CD4-positive, alpha-beta memory T cell (primary cell): ENCODE results near the gene ACSS1. TPM values are rescaled to one million over a fixed set of nuclear protein-coding genes. Genes with fewer than 3 reads are reported as not detected.

Experiments
- CTCF ChIA-PET: fragments of 350-600 bp; sonication (Branson Sonifier 250); formaldehyde crosslinking; loops from one replicate; lab custom pipeline; 2021; ENCODE audit warnings: inconsistent platforms; ENCODE audit not compliant: partially characterized antibody; lab: Charles Lee
- POLR2A ChIA-PET: fragments of 350-600 bp; sonication (Branson Sonifier 250); formaldehyde crosslinking; loops from one replicate; lab custom pipeline; 2021; ENCODE audit not compliant: partially characterized antibody; lab: Charles Lee
- DNase-seq, 5 donors: peaks; one replicate each; pipeline versions ENCODE4 v3.0.0 to v3.0.0-alpha.2; 2020 to 2022; ENCODE audit warnings: mixed read lengths in 1 of 5
- H3K27ac ChIP-seq: one replicate; pipeline ENCODE4 v1.7.0; 2013; ENCODE audit warnings: low read depth, low read length
- H3K27me3 ChIP-seq: 2 replicates; pipeline ENCODE4 v1.7.0; 2013; ENCODE audit warnings: mild to moderate bottlenecking, low read length, moderate library complexity; ENCODE audit not compliant: insufficient read depth
- H3K36me3 ChIP-seq: 2 replicates; pipeline ENCODE4 v1.7.0; 2013; ENCODE audit warnings: mild to moderate bottlenecking, low read length, moderate library complexity; ENCODE audit not compliant: insufficient read depth
- H3K4me1 ChIP-seq: 2 replicates; pipeline ENCODE4 v1.7.0; 2013; ENCODE audit warnings: mild to moderate bottlenecking, low read length, moderate library complexity; ENCODE audit not compliant: insufficient read depth
- H3K4me3 ChIP-seq, 2 donors: one replicate each; pipeline ENCODE4 v1.7.0; 2013; ENCODE audit warnings: low read length in 2 of 2, mild to moderate bottlenecking in 1 of 2
- H3K9me3 ChIP-seq, 2 donors: one replicate each; pipeline ENCODE4 v1.7.0; 2013; ENCODE audit warnings: low read length in 2 of 2, control low read depth in 1 of 2; ENCODE audit not compliant: control insufficient read depth in 1 of 2
- H3K27ac Mint-ChIP-seq, 7 donors: one replicate each; pipeline ENCODE4 v1.8.0; 2020 to 2021; ENCODE audit warnings: mixed read lengths in 7 of 7, mild to moderate bottlenecking in 6 of 7, inconsistent platforms in 3 of 7, moderate library complexity in 3 of 7
- H3K27me3 Mint-ChIP-seq, 2 donors: one replicate each; pipeline ENCODE4 v1.8.0; 2020 to 2021; ENCODE audit warnings: mixed read lengths in 2 of 2
- H3K36me3 Mint-ChIP-seq, 2 donors: one replicate each; pipeline ENCODE4 v1.8.0; 2020 to 2021; ENCODE audit warnings: mixed read lengths in 2 of 2, inconsistent platforms in 1 of 2, mild to moderate bottlenecking in 1 of 2
- H3K4me1 Mint-ChIP-seq, 4 donors: one replicate each; pipeline ENCODE4 v1.8.0; 2020 to 2021; ENCODE audit warnings: mixed read lengths in 4 of 4, mild to moderate bottlenecking in 1 of 4
- H3K4me3 Mint-ChIP-seq, 8 donors: one replicate each; pipeline ENCODE4 v1.8.0; 2020 to 2021; ENCODE audit warnings: mixed read lengths in 8 of 8, mild to moderate bottlenecking in 7 of 8, moderate library complexity in 6 of 8, inconsistent platforms in 3 of 8
- H3K9me3 Mint-ChIP-seq, 8 donors: one replicate each; pipeline ENCODE4 v1.8.0; 2020 to 2021; ENCODE audit warnings: mixed read lengths in 8 of 8, mild to moderate bottlenecking in 5 of 8, inconsistent platforms in 3 of 8, moderate library complexity in 1 of 8
- intact Hi-C: fragments of 100-400 bp; cut with micrococcal nuclease; formaldehyde crosslinking; loops from one replicate; pipeline ENCODE4 v1.15.1; 2023
- polyA plus RNA-seq, 2 donors: library from polyadenylated mRNA; unstranded; fragments of 300-500 nt; fragmentation: Illumina TruSeq; gene quantifications; one replicate each; pipeline ENCODE4 v1.2.3, GENCODE V29; 2021
- total RNA-seq, 2 experiments: library from RNA; stranded (reverse); gene quantifications; one replicate each; pipeline ENCODE4 v1.2.3, GENCODE V29; 2021

ACSS1 gene
- total and polyA plus RNA-seq, 4 experiments from 2014 or later, result 44.6 to 56.5 (median 51.3) TPM

- POLR2A ChIA-PET, result interaction anchor here (1.5 to 1.6 kb wide), 2 partner anchors 10 to 12 kb away, joined by 3 to 5 read pairs; partner anchors contain the start of gene ACSS1
- H3K4me3 ChIP-seq, result no peak overlapping the region
- H3K27me3 ChIP-seq, result no peaks in the 10 kb centered on the region
- Mint-ChIP-seq H3K4me1 (peaks cover 21 to 60% (median 48%) of the 10 kb centered on the region in 4 donors), H3K27ac (peak overlapping the region in 5 of 7 donors; percentile 18 to 73 (median 29)), H3K27me3 (no peaks in the 10 kb centered on the region), H3K4me3 (no peak overlapping the region), H3K9me3 (peaks cover 0 to 2% (median 0%) of the 10 kb centered on the region in 8 donors), H3K36me3 (peaks cover 4 to 28% of the 10 kb centered on the region in 2 donors)
- no peaks in the 10 kb centered on the region for H3K9me3 ChIP-seq
- H3K27ac ChIP-seq, result no peak overlapping the region
- DNase-seq, result no peak
- CTCF ChIA-PET, result interaction anchor here (1.3 kb wide), 2 partner anchors 10 to 13 kb away, joined by 3 read pairs; no protein-coding TSS in a partner anchor
- peaks cover 12% of the 10 kb centered on the region for H3K36me3 ChIP-seq
- intact Hi-C loops, result no loop called here
- H3K4me1 ChIP-seq, result peaks cover 25% of the 10 kb centered on the region
Measured at GRCh38 chr20:25046181-25046641, 11.7 kb downstream of the ACSS1 start.

- H3K9me3 Mint-ChIP-seq, result no peaks in the 10 kb centered on the region
- POLR2A ChIA-PET, result interaction anchor here (1.6 kb wide), 1 partner anchor 9 kb away, joined by 5 read pairs; no protein-coding TSS in a partner anchor
Measured at GRCh38 chr20:25045343-25045712, 12.6 kb downstream of the ACSS1 start.

GRCh38 chr20:25044660-25045342 is 13.1 kb downstream of the ACSS1 start:
- no peak for DNase-seq
- CTCF ChIA-PET, result interaction anchor here (1.0 to 3.3 kb wide), 5 partner anchors 8 to 51 kb away, joined by 3 to 11 read pairs (median 4); partner anchors contain the start of gene ACSS1
- Histone ChIP-seq H3K36me3 (peaks cover 12% of the 10 kb centered on the region), H3K27me3 (no peaks in the 10 kb centered on the region), H3K9me3 (no peaks in the 10 kb centered on the region), H3K27ac (no peak overlapping the region), H3K4me1 (peaks cover 34% of the 10 kb centered on the region), H3K4me3 (no peak overlapping the region)
- Mint-ChIP-seq H3K27me3 (no peaks in the 10 kb centered on the region), H3K4me1 (peaks cover 17 to 62% (median 43%) of the 10 kb centered on the region in 4 donors), H3K27ac (peak overlapping the region in 6 of 7 donors; percentile 29 to 87 (median 48)), H3K36me3 (peaks cover 4 to 24% of the 10 kb centered on the region in 2 donors), H3K4me3 (peak overlapping the region in 1 of 8 donors; percentile 41), H3K9me3 (no peaks in the 10 kb centered on the region)
- POLR2A ChIA-PET, result interaction anchor here (1.6 kb wide), 1 partner anchor 9 kb away, joined by 5 read pairs; no protein-coding TSS in a partner anchor
- intact Hi-C loops, result no loop called here

More at GRCh38 chr20:25045343-25045712, 12.6 kb downstream of the ACSS1 start:
- intact Hi-C loops, result no loop called here
- H3K9me3 ChIP-seq, result no peaks in the 10 kb centered on the region
- peaks cover 4 to 24% of the 10 kb centered on the region in 2 donors for H3K36me3 Mint-ChIP-seq
- peak overlapping the region in 5 of 7 donors; percentile 29 to 87 (median 41) for H3K27ac Mint-ChIP-seq
- H3K27me3 ChIP-seq, result no peaks in the 10 kb centered on the region
- H3K4me3 ChIP-seq, result no peak overlapping the region
- CTCF ChIA-PET, result interaction anchor here (1.0 to 3.3 kb wide), 4 partner anchors 9 to 51 kb away, joined by 3 to 11 read pairs (median 6); no protein-coding TSS in a partner anchor
- peaks cover 32% of the 10 kb centered on the region for H3K4me1 ChIP-seq
- no peak for DNase-seq
- no peaks in the 10 kb centered on the region for H3K27me3 Mint-ChIP-seq
- H3K36me3 ChIP-seq, result peaks cover 12% of the 10 kb centered on the region
- H3K4me3 Mint-ChIP-seq, result no peak overlapping the region
- peaks cover 18 to 57% (median 45%) of the 10 kb centered on the region in 4 donors for H3K4me1 Mint-ChIP-seq
- no peak overlapping the region for H3K27ac ChIP-seq

GRCh38 chr20:25044261-25044560 is 13.7 kb downstream of the ACSS1 start:
- H3K27ac ChIP-seq, result peak overlapping the region; percentile 51

DNA sequence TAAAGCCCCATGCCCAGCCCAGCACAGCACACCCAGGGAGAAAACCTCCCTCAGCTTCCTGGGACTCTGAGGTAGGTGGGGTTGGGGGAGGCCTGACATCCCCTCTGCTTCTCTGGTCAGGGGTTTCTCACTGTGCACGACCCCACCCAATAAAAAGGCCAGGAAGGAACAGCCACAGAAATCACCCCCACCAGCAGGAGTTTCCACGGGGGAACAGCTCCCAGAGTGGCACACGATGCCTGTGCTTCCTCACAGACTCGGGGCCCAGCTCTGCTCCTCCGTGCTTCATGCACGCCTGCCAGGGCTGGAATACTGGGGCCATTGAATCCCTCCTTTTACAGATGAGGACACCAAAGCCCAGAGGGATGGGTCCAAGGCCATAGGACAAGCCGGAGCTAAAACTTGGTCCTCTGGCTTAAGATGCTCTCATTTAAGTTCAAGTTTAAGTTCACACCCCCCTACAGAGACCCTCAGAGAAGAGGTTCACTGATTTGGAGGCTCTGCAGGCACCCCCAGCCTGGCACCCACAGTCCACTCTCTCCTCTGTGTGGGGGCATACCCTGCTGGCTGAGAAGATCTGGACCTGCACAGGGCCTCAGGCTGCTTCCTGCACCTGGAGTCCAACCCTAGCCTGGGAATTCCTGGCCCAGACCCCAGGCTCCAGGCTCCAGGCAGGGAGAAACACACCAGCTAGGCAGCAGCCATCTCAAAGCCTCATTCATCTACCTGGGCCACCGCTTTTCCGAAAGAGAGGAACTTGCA is 14.3 kb downstream of the ACSS1 start:
- Mint-ChIP-seq H3K27me3 (no peaks in the 10 kb centered on the region), H3K4me1 (peaks cover 13 to 59% (median 38%) of the 10 kb centered on the region in 4 donors), H3K36me3 (peaks cover 4 to 24% of the 10 kb centered on the region in 2 donors), H3K9me3 (no peaks in the 10 kb centered on the region), H3K4me3 (peak overlapping the region in 2 of 8 donors; percentile 17 to 53), H3K27ac (peak overlapping the region; percentile 87 to 97 (median 94))
- Histone ChIP-seq H3K27ac (peak overlapping the region; percentile 51), H3K36me3 (peaks cover 12% of the 10 kb centered on the region), H3K9me3 (no peaks in the 10 kb centered on the region), H3K4me3 (no peak overlapping the region), H3K4me1 (peaks cover 39% of the 10 kb centered on the region), H3K27me3 (no peaks in the 10 kb centered on the region)
- POLR2A ChIA-PET, result interaction anchor here (0.6 to 2.4 kb wide), 5 partner anchors 10 to 96 kb away, joined by 3 to 17 read pairs (median 3); partner anchors contain the start of genes ACSS1 and APMAP
- DNase-seq, result no peak
- intact Hi-C loops, result loop anchor here (2.0 kb wide), 1 partner anchor 15 kb away; the partner anchor contains the start of gene ACSS1
- CTCF ChIA-PET, result interaction anchor here (1.0 to 3.3 kb wide), 3 partner anchors 14 to 50 kb away, joined by 4 to 11 read pairs (median 8); partner anchors contain the start of gene ACSS1

More at GRCh38 chr20:25044261-25044560, 13.7 kb downstream of the ACSS1 start:
- ChIA-PET CTCF (interaction anchor here (1.0 to 3.3 kb wide), 3 partner anchors 14 to 50 kb away, joined by 4 to 11 read pairs (median 8); partner anchors contain the start of gene ACSS1), POLR2A (interaction anchor here (1.0 kb wide), 1 partner anchor 9 kb away, joined by 3 read pairs; no protein-coding TSS in a partner anchor)
- Mint-ChIP-seq H3K27ac (peak overlapping the region; percentile 42 to 97 (median 87)), H3K9me3 (no peaks in the 10 kb centered on the region), H3K27me3 (no peaks in the 10 kb centered on the region), H3K4me1 (peaks cover 15 to 59% (median 40%) of the 10 kb centered on the region in 4 donors), H3K4me3 (peak overlapping the region in 1 of 8 donors; percentile 35), H3K36me3 (peaks cover 4 to 24% of the 10 kb centered on the region in 2 donors)
- no peak for DNase-seq
- Histone ChIP-seq H3K4me3 (no peak overlapping the region), H3K27me3 (no peaks in the 10 kb centered on the region), H3K4me1 (peaks cover 34% of the 10 kb centered on the region), H3K36me3 (peaks cover 12% of the 10 kb centered on the region), H3K9me3 (no peaks in the 10 kb centered on the region)
- intact Hi-C loops, result no loop called here

DNA sequence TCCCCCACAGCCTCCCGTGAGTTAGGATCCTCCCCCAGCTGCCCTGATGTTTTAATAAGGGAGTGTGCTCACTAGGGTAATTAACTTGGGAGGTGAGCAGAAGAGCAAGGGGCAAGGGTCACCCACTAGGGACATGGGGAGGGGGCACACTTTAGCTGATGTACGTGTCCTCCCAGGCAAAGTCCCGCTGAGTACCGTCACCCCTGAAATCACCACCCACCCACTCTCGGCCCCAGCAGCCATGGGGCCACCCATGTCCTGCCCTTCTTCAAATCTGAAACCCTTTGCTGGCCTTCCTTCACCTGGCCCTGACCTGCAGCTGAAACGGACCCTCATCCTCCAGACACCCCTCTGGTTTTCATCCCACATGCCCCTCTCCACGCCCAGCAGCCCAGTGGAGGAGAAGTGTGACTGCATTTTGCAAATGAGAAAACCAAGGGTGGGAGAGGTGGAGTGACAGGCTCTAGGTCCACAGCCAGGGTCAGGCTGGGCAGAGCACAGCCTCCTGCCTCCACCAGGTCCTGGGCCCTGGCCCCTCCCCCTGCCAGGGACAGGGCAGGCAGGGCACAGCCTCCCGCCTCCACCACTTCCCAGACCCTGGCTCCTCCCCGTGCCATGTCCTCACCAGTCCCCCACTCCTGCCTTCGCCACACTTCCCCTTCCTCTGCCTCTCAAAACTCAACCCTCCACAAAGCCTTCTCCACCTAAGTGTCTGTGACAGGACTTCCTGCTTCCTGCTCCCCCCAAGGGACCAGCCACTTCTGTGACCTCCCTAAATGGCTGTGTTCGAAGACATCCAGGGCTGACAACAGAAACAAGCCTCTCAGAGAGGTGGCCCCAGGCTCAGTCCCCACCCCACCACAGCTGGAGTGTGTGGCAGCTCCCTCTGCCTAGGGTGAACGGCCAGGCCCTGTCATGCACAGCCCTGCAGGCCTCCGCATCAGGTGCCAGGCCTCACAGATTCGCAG is 15.1 kb downstream of the ACSS1 start:
- Histone ChIP-seq H3K9me3 (no peaks in the 10 kb centered on the region), H3K4me3 (no peak overlapping the region), H3K27me3 (no peaks in the 10 kb centered on the region), H3K36me3 (peaks cover 8% of the 10 kb centered on the region), H3K4me1 (peaks cover 48% of the 10 kb centered on the region), H3K27ac (peak overlapping the region; percentile 51)
- Mint-ChIP-seq H3K27me3 (no peaks in the 10 kb centered on the region), H3K9me3 (no peaks in the 10 kb centered on the region), H3K36me3 (peaks cover 4 to 21% of the 10 kb centered on the region in 2 donors), H3K4me1 (peaks cover 14 to 62% (median 42%) of the 10 kb centered on the region in 4 donors), H3K27ac (peak overlapping the region; percentile 87 to 97 (median 95)), H3K4me3 (peak overlapping the region; percentile 11 to 78 (median 58))
- intact Hi-C loops, result loop anchor here (2.0 kb wide), 1 partner anchor 16 kb away; the partner anchor contains the start of gene ACSS1
- POLR2A ChIA-PET, result interaction anchor here (0.6 to 2.4 kb wide), 5 partner anchors 9 to 95 kb away, joined by 3 to 17 read pairs (median 3); partner anchors contain the start of genes ACSS1 and APMAP
- CTCF ChIA-PET, result interaction anchor here (2.3 to 3.3 kb wide), 2 partner anchors 22 to 49 kb away, joined by 8 to 11 read pairs; no protein-coding TSS in a partner anchor
- peak; percentile 63 to 71 (median 68) for DNase-seq
